ENCODE data around the gene C4BPA. TPM values are rescaled to one million over a fixed set of nuclear protein-coding genes. Genes with fewer than 3 reads are reported as not detected.

Gene C4BPA
- polyA plus RNA-seq (2013, experiment 1 of 4), result not detected
- not detected for polyA plus RNA-seq (2013, experiment 2 of 4)
- polyA plus RNA-seq (2013, experiment 3 of 4), result not detected
- polyA plus RNA-seq (2013, experiment 4 of 4), result not detected

DNA sequence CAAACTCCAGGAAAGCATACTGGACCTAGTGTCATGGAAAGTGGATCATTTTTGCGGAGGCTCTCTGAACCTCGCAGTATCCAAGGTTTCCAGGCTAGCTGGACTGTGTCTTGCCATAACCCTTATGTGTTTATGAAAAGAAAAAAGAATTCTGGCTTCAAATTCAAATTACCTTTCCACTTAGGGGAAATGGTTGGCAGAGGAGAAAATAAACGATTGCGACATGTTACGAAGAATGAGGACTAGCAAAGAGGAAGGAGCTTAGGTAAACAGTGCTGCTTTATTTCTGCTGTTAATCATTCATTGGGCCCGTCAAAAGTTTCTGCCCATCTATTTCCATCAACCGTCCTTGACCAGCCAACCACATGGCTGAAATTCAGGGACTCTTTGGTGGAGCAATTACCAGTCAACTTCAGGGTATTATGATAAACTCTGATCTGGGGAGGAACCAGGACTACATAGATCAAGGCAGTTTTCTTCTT lies at the start of gene C4BPA:
TSS of gene C4BPA (plus strand) at position 342 of the 482 bp plus-strand sequence. CDS start 8,793 bp downstream, outside the sequence.
- Histone ChIP-seq H3K27me3 (ENCODE audit: control insufficient read depth, insufficient read depth, low read length, poor library complexity, severe bottlenecking) (no peaks in the 10 kb centered on the region), H3K27ac (ENCODE audit: insufficient read depth, low read depth, low read length, poor library complexity, severe bottlenecking) (no peak within 1 kb of the TSS), H3K9me3 (ENCODE audit: control insufficient read depth, low read length) (no peaks in the 10 kb centered on the region), H3K4me1 (ENCODE audit: control insufficient read depth, insufficient read depth, low read length) (no peaks in the 10 kb centered on the region), H3K36me3 (ENCODE audit: control insufficient read depth, insufficient read depth, low read length) (no peaks in the 10 kb centered on the region), H3K4me3 (ENCODE audit: insufficient read depth, low read depth, low read length) (no peak within 1 kb of the TSS)
- 94 to 95% methylated on average over 7 of the region's 7 CpGs for WGBS, 2 experiments

GRCh38 chr1:207054491-207054890 lies 49.5 kb upstream of the C4BPA start:
- no peak overlapping the region for H3K4me3 ChIP-seq (ENCODE audit: insufficient read depth, low read depth, low read length)
- WGBS, 2 experiments, result 89 to 95% methylated on average over 2 of the region's 2 CpGs
- H3K27ac ChIP-seq (ENCODE audit: insufficient read depth, low read depth, low read length, poor library complexity, severe bottlenecking), result no peak overlapping the region

GRCh38 chr1:207055386-207056001 lies 48.5 kb upstream of the C4BPA start:
- no peak overlapping the region for H3K27ac ChIP-seq (ENCODE audit: insufficient read depth, low read depth, low read length, poor library complexity, severe bottlenecking)
- H3K4me1 ChIP-seq (ENCODE audit: control insufficient read depth, insufficient read depth, low read length), result peaks cover 3% of the 10 kb centered on the region
- H3K27me3 ChIP-seq (ENCODE audit: control insufficient read depth, insufficient read depth, low read length, poor library complexity, severe bottlenecking), result peaks cover 7% of the 10 kb centered on the region
- no peaks in the 10 kb centered on the region for H3K36me3 ChIP-seq (ENCODE audit: control insufficient read depth, insufficient read depth, low read length)
- H3K9me3 ChIP-seq (ENCODE audit: control insufficient read depth, low read length), result no peaks in the 10 kb centered on the region
- 85 to 96% methylated on average over 3 of the region's 3 CpGs for WGBS, 2 experiments
- no peak overlapping the region for H3K4me3 ChIP-seq (ENCODE audit: insufficient read depth, low read depth, low read length)

More at GRCh38 chr1:207054491-207054890, 49.5 kb upstream of the C4BPA start:
- peaks cover 7% of the 10 kb centered on the region for H3K27me3 ChIP-seq (ENCODE audit: control insufficient read depth, insufficient read depth, low read length, poor library complexity, severe bottlenecking)
- H3K36me3 ChIP-seq (ENCODE audit: control insufficient read depth, insufficient read depth, low read length), result no peaks in the 10 kb centered on the region
- peaks cover 3% of the 10 kb centered on the region for H3K4me1 ChIP-seq (ENCODE audit: control insufficient read depth, insufficient read depth, low read length)
- no peaks in the 10 kb centered on the region for H3K9me3 ChIP-seq (ENCODE audit: control insufficient read depth, low read length)

DNA sequence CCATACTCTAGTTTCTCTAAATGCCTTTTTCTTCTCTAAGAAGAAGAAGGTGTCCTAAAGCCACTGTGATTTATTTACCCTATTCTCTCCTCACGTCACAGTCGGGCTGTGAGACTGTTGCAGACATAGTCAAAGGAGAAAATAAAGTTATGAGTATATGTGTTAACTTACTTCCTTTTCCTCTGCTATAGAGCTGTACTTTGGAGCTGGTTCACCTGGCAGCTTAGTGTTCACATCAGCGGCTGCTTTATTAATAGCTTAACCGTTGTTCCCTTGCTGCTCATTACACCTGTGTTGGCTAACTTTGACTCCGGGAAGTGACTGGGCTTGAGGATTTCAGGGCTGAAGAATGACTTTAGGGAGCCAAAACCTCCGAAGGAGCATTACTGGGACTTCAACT lies 47.4 kb upstream of the C4BPA start:
- Histone ChIP-seq H3K9me3 (ENCODE audit: control insufficient read depth, low read length) (no peaks in the 10 kb centered on the region), H3K27ac (ENCODE audit: insufficient read depth, low read depth, low read length, poor library complexity, severe bottlenecking) (no peak overlapping the region), H3K27me3 (ENCODE audit: control insufficient read depth, insufficient read depth, low read length, poor library complexity, severe bottlenecking) (peaks cover 7% of the 10 kb centered on the region), H3K4me1 (ENCODE audit: control insufficient read depth, insufficient read depth, low read length) (peaks cover 3% of the 10 kb centered on the region), H3K4me3 (ENCODE audit: insufficient read depth, low read depth, low read length) (no peak overlapping the region), H3K36me3 (ENCODE audit: control insufficient read depth, insufficient read depth, low read length) (no peaks in the 10 kb centered on the region)
- 91 to 96% methylated on average over 4 to 6 of the region's 6 CpGs for WGBS, 2 experiments

GRCh38 chr1:207058252-207058651 lies 45.8 kb upstream of the C4BPA start:
- Histone ChIP-seq H3K4me3 (ENCODE audit: insufficient read depth, low read depth, low read length) (no peak overlapping the region), H3K27me3 (ENCODE audit: control insufficient read depth, insufficient read depth, low read length, poor library complexity, severe bottlenecking) (peaks cover 6% of the 10 kb centered on the region), H3K4me1 (ENCODE audit: control insufficient read depth, insufficient read depth, low read length) (peaks cover 3% of the 10 kb centered on the region), H3K9me3 (ENCODE audit: control insufficient read depth, low read length) (no peaks in the 10 kb centered on the region), H3K36me3 (ENCODE audit: control insufficient read depth, insufficient read depth, low read length) (no peaks in the 10 kb centered on the region), H3K27ac (ENCODE audit: insufficient read depth, low read depth, low read length, poor library complexity, severe bottlenecking) (no peak overlapping the region)
- WGBS, 2 experiments, result 91 to 93% methylated on average over 4 of the region's 4 CpGs

- WGBS, 2 experiments, result 78 to 81% methylated on average over 6 of the region's 6 CpGs
Observed at GRCh38 chr1:207058878-207059867, 44.9 kb upstream of the C4BPA start.

DNA sequence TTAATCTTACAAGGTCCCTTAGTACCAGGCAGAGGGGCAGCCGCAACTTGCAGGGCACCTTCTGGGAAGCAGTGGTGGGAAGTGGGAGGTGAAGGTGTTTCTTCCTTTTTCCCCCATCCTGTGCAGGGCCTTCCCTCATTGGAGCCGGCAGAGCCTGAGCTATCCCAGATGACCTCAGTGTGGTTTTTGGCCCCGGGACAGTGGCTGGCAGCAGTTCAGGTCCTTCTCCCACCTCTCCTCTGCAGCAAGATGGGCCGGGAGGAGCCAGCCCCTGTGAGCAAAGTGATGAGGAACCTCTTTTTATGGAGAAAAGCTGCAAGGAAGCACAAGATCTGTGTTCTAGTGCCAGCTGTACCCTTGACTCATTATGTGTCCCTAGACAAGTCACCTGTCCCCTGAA lies 44.2 kb upstream of the C4BPA start:
- H3K4me1 ChIP-seq (ENCODE audit: control insufficient read depth, insufficient read depth, low read length), result peaks cover 3% of the 10 kb centered on the region
- no peak overlapping the region for H3K4me3 ChIP-seq (ENCODE audit: insufficient read depth, low read depth, low read length)
- H3K9me3 ChIP-seq (ENCODE audit: control insufficient read depth, low read length), result no peaks in the 10 kb centered on the region
- WGBS, 2 experiments, result 93 to 94% methylated on average over 3 to 4 of the region's 4 CpGs
- H3K36me3 ChIP-seq (ENCODE audit: control insufficient read depth, insufficient read depth, low read length), result no peaks in the 10 kb centered on the region
- no peak overlapping the region for H3K27ac ChIP-seq (ENCODE audit: insufficient read depth, low read depth, low read length, poor library complexity, severe bottlenecking)
- no peaks in the 10 kb centered on the region for H3K27me3 ChIP-seq (ENCODE audit: control insufficient read depth, insufficient read depth, low read length, poor library complexity, severe bottlenecking)

More at GRCh38 chr1:207058878-207059867, 44.9 kb upstream of the C4BPA start:
- Histone ChIP-seq H3K27me3 (ENCODE audit: control insufficient read depth, insufficient read depth, low read length, poor library complexity, severe bottlenecking) (no peaks in the 10 kb centered on the region), H3K9me3 (ENCODE audit: control insufficient read depth, low read length) (no peaks in the 10 kb centered on the region), H3K36me3 (ENCODE audit: control insufficient read depth, insufficient read depth, low read length) (no peaks in the 10 kb centered on the region), H3K4me3 (ENCODE audit: insufficient read depth, low read depth, low read length) (no peak overlapping the region), H3K4me1 (ENCODE audit: control insufficient read depth, insufficient read depth, low read length) (peaks cover 3% of the 10 kb centered on the region), H3K27ac (ENCODE audit: insufficient read depth, low read depth, low read length, poor library complexity, severe bottlenecking) (no peak overlapping the region)

DNA sequence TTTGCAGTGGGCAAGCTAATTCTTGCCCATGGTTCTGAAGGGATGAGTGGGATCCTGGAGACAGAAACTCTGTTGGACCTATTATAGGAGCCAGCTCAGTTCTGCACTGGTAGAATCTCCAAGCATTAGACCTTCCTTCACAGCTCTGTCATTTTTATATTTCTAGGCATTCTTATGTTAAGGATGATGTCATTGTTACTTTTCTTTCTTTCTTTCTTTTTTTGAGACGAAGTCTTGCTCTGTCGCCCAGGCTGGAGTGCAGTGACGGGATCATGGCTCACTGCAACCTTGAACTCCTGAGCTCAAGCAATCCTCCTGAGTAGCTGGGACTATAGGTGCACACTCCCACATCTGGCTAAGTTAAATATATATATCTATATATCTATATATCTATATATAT lies 43.4 kb upstream of the C4BPA start:
- Histone ChIP-seq H3K4me3 (ENCODE audit: insufficient read depth, low read depth, low read length) (no peak overlapping the region), H3K27ac (ENCODE audit: insufficient read depth, low read depth, low read length, poor library complexity, severe bottlenecking) (no peak overlapping the region), H3K27me3 (ENCODE audit: control insufficient read depth, insufficient read depth, low read length, poor library complexity, severe bottlenecking) (no peaks in the 10 kb centered on the region), H3K9me3 (ENCODE audit: control insufficient read depth, low read length) (no peaks in the 10 kb centered on the region), H3K4me1 (ENCODE audit: control insufficient read depth, insufficient read depth, low read length) (peaks cover 3% of the 10 kb centered on the region), H3K36me3 (ENCODE audit: control insufficient read depth, insufficient read depth, low read length) (no peaks in the 10 kb centered on the region)
- WGBS, 2 experiments, result 95 to 97% methylated on average over 3 of the region's 3 CpGs

GRCh38 chr1:207062058-207062457 lies 42.0 kb upstream of the C4BPA start:
- 75 to 100% methylated on average over 1 of the region's 1 CpG for WGBS, 2 experiments
- H3K9me3 ChIP-seq (ENCODE audit: control insufficient read depth, low read length), result no peaks in the 10 kb centered on the region
- no peaks in the 10 kb centered on the region for H3K27me3 ChIP-seq (ENCODE audit: control insufficient read depth, insufficient read depth, low read length, poor library complexity, severe bottlenecking)
- no peak overlapping the region for H3K27ac ChIP-seq (ENCODE audit: insufficient read depth, low read depth, low read length, poor library complexity, severe bottlenecking)
- peaks cover 3% of the 10 kb centered on the region for H3K4me1 ChIP-seq (ENCODE audit: control insufficient read depth, insufficient read depth, low read length)
- H3K36me3 ChIP-seq (ENCODE audit: control insufficient read depth, insufficient read depth, low read length), result no peaks in the 10 kb centered on the region
- H3K4me3 ChIP-seq (ENCODE audit: insufficient read depth, low read depth, low read length), result no peak overlapping the region

DNA sequence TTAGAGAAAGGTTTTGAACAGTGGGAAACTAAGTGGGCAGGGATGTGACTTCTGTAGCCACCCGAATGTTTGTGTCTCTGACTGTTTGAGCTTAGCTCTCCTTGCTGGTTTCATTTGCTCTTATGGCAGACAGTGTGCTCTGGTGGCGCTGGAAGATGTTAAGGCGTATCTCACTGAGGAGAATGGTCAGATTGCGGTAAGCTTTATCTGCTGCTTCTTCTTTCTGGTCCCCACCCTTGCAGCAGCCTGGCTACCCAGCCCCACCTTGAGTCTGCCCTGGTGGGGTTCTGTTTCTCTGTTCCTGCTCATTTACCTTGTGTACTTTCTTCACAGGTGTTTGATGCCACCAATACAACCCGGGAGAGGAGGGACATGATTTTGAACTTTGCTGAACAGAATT lies 41.0 kb upstream of the C4BPA start:
- Histone ChIP-seq H3K36me3 (ENCODE audit: control insufficient read depth, insufficient read depth, low read length) (no peaks in the 10 kb centered on the region), H3K27ac (ENCODE audit: insufficient read depth, low read depth, low read length, poor library complexity, severe bottlenecking) (no peak overlapping the region), H3K27me3 (ENCODE audit: control insufficient read depth, insufficient read depth, low read length, poor library complexity, severe bottlenecking) (no peaks in the 10 kb centered on the region), H3K4me1 (ENCODE audit: control insufficient read depth, insufficient read depth, low read length) (peaks cover 3% of the 10 kb centered on the region), H3K4me3 (ENCODE audit: insufficient read depth, low read depth, low read length) (no peak overlapping the region), H3K9me3 (ENCODE audit: control insufficient read depth, low read length) (no peaks in the 10 kb centered on the region)
- WGBS, 2 experiments, result 92 to 94% methylated on average over 5 of the region's 5 CpGs

Data from ectodermal cell (in vitro differentiated cells).